Retina (tissue), 1 donor: ENCODE results near the gene TRIM27.
"Not testable (repeated sequence)": the region's sequence is repeated elsewhere in the genome, so short reads cannot be mapped to it uniquely, and the experiment has no call there.

Experiments
- DNase-seq: peaks from one replicate; pipeline ENCODE4 v3.0.0-alpha.2; 2016

Gene TRIM27

DNA sequence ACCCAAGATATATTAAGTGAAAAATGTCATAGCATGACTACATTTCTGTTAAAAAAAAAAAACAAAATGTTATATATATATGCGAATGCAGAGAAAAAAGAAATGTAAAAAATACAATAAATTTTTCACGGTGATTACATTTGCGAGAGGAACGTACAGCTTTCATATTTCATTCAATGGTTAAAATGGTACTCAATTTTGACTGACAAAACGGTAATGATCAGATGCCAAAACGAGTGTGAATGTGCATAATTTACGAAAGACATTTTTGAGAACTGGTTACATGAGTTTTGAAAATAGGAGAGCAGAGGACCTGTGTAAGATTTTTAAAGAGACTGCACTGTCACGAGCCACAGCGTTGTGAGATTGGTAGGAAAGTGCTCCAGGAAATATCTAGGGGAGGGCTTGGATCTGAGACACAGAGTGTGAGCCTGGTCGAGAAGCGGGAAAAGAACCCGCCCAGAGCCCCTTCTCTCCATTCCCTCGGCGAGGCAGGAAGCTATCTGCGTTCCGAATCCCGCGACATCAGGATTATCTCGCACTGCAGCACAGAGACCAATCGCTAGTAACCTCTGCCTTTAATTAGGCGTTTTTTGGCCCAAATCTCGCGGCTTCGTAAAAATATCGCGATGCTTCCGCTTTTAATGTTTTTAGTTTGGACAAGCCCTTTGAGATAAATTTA lies 28.5 kb downstream of the TRIM27 start:
- DNase-seq, result peak; percentile 96

DNA sequence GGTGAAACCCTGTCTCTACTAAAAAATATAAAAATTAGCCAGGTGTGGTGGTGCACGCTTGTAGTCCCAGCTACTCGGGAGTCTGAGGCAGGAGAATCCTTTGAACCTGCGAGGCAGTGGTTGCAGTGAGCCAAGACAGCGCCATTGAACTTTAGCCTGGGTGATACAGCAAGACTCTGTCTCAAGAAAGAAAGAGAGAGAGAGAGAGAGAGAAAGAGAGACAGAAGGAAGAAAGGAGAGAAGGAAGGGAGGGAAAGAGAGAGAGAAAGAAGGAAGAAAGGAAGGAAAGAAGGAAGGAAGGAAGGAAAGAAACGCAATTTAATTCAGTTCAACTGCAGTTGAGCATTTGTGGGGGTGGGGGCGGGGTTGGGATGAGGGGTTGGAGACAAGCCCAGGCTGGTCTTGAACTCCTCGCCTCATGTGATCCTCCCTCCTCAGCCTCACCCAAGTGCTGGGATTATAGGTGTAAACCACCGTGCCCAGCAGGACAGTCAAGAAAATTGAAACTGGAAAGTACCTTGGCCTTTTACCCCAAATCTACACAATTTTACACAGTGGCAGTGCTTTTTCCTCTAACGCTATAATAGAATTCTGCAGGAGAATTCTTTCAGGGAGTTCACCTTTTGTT lies 30.5 kb downstream of the TRIM27 start:
- no peak for DNase-seq

DNA sequence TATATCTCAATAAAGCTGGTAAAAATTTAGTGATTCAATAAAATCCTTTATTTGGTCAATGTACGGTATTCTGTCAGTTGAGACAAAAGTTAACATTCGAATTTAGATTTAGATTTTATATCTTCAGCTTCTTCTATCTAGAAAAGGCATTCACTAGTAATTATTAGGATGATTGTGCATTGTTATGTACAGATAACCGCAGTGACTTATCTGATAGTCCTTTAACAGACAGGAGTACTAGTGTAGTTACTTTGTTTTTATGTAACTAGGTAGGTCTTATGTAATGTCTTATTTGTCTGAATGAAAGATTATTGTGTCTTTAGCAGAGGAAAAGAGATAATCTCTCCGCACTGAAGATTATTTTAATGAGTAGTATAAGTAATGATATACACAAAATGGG lies 31.3 kb downstream of the TRIM27 start:
- DNase-seq, result no peak

DNA sequence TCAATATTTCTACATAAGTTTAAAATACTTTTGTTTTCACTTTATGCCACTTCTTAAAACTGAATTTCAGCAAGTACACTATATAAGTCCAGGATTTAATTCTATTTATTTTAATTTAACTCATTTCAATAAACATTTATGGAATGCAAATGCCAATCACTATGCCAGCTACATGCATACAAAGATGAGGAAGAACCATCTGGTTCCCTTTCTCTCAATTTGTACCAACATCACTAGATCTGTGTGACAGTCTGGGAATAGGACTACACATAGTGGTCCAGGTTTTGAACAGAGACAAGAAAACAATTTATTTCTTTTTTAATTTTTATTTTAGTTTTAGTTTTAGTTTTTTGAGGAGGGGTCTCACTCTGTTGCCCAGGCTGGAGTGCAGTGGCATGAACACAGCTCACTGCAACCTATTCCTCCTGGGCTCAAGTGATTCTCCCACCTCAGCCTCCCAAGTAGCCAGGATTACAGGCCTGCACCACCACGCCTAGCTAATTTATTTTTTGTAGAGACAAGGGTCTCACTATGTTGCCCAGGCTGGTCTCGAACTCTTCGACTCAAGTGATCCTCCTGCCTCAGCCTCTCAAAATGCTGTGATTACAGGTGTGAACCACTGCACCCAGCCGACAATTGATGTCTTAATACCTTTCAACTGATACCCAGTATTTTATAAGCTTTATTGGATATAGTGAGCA lies 35.8 kb downstream of the TRIM27 start:
- no peak for DNase-seq

DNA sequence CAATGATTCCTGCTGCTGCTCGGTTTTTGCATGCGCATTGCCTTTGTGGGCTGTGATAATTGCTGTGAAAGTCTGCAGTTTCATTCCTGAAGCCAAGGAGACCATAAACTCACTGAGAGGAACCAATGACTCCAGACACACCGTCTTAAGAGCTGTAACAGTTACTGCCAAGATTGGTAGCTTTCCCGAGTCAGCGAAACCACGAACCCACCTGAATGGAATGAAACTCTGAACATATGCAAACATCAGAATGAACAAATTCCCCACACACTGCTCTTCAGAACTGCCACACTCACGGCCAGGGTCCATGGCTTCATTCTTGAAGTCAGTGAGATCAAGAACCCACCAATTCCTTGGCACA lies 37.7 kb downstream of the TRIM27 start:
- no peak for DNase-seq

DNA sequence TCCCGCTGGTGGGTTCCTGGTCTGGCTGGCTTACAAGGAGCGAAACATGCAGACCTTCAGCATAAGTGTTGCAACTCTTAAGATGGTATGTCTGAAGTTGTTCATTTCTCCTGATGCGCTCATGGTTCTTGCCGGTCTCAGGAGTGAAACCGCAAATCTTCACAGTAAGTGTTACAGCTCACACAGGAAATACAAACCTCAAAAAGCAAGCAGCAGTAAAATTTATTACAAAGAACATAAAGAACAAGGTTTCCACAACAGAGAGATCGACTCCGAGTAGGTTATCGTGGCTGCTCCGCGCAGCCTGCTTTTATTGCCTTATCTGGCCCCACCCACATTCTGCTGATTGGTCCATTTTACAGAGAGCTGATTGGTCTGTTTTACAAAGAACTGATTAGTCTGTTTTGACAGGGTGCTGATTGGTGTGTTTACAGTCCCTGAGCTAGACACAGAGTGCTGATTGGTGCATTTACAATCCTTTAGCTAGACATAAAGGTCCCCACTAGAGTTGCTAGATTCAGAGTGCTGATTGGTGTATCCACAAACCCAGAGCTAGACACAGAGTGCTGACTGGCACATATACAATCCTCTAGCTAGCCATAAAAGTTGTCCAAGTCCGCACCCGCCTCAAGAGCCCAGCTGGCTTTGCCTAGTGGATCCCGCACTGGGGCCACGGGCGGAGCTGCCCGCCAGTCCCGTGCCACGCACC lies 39.2 kb downstream of the TRIM27 start:
- peak; percentile 23 for DNase-seq

DNA sequence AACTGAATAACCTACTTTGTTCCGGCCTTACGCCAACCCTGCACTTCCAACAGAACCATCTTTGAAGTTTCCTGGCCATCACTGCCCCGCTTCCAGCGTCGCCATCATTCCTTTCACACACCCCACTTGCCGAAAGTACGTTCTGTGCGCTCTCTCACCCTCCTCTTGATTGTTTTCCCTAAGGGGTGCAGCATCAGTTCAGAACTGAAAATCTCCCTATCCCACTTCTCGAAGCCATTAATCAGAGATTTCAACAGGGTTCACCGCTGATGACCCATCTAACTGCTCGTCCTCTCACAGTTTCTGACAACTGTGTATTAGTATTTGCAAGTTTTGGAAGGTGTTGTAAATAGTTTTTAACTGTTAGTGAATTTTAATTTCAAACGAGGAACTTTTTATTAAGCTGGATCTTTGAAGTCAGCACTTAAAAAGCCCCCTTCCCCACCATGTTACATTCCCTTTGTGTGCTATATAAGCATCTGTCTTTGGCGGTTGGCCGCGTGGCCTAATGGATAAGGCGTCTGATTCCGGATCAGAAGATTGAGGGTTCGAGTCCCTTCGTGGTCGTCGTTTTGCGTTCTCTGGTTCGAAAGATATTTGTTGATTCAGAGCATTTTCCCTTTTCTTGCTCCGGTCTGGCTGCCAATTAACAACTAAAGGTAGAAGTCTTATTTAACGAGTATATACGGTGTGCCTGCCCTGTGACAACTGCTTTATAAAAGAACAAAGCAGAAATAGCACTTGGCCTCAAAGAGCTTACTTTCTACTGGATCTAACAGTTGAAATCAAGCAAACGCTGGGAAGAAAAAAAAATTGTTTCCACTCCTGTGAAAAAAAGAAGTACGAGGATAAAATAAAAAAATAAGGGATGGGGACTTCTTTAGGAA lies 42.6 kb downstream of the TRIM27 start:
- DNase-seq, result peak; percentile 91

DNA sequence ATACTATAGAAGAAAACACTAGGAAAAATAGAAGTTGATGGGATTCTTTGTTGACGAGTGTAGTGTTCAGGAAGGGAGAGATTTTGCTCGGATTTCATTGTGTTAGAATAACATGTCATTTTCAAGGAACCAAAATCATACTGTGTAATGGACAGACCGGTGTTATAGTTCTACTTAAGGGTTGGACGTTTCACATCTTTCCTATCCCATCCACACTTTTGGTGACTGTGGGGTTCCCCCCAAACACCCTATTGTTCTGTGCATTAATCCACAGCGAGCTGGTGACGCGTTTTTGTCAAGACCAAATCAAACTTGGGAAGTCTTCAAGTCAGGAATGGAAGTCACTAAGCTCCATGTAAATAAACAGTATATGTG lies 43.3 kb downstream of the TRIM27 start:
- no peak for DNase-seq

DNA sequence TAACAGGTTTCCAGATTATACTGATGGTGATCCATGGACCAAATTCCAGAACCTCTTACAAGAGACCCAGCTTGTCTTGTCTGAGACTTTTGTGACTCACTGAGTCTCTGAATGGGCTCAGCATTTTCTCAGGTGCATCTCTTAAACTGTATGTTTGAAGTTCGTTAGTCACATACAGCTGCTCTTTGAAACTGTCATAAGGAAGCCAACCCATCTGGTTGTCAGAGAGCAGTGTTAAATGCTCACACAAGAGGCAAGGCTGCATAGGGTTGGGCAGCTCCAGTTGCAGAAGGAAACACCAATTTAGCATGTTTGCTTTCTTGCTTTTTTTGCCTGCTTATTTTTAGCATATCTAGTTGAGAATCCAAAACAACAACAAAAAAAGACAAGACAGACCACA lies 47.1 kb downstream of the TRIM27 start:
- no peak for DNase-seq

DNA sequence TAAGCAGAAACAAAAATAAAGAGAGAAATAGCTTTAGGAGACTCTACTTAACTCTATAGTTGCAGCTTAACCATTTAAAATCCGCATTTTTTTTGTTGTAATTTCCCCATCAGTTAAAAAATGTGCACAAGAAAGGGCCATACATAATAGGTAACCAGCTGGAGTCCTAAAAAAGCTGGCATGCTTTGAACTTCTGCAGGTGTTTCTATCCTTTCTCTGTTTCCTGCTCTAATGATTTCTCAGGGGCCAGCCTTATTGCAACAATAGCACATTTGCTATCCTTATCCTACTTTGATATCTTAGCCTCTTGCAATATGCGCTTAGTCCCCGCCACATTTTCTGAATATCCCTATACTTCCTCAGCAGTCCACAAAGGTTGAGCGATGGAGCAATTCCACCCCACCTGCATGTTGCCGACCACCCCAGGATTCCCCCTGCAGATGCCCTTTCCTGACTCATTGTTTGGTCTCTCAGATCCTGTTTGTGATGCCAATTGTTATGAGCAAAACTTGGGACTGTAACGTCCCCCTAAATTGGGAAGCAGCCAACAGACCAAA lies 48.5 kb downstream of the TRIM27 start:
- DNase-seq, result no peak

DNA sequence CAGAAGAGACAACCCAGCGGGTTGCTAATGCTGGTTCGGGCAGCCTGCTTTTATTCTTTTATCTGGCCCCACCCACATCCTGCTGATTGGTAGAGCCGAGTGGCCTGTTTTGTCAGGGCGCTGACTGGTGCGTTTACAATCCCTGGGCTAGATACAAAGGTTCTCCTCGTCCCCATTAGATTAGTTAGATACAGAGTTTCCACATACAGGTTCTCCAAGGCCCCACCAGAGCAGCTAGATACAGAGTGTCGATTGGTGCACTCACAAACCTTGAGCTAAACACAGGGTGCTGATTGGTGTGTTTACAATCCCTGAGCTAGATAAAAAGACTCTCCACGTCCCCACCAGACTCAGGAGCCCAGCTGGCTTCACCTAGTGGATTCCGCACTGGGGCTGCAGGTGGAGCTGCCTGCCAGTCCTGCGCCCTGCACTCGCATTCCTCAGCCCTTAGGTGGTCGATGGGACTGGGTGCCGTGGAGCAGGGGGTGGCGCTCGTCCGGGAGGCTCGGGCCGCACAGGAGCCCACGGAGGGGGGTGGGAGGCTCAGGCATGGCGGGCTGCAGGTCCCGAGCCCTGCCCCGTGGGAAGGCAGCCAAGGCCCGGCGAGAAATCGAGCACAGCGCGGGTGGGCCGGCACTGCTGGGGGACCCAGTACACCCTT lies 51.5 kb downstream of the TRIM27 start:
- not testable (repeated sequence) for DNase-seq

DNA sequence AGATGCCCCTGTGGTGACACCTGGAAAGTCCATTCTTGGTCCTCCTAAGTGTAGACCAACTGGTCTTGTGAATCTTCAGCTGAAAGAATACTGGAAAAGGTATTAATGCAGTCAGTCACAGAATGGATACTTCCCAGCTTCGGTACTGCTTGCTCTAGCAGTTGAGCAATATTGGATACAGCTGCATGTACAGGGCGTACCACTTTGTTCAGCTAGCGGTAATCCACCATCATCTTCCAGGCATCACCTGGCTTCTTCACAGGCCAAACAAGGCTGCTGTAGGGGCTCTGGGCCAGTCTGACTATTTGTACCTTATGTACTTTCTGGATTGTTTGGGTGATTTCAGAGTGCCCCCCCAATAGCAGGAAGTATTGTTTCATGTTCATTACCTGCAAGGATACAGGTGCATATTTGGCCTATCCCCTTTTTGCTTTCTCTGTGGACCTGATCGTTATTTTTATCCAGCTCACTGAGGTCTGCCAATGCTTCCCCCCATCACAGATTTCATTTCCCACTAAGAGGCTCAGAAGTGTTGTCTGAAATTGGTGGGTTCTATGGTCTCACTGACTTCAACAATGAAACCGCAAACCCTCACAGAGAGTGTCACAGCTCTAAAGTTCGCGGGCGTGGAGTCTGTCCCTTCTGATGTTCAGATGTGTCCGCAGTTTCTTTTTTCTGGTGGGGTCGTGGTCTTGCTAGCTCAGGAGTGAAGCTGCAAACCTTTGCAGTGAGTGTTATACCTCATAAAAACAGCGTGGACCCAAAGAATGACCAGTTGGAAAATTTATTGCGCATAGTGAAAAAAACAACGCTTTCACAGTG lies 52.2 kb downstream of the TRIM27 start:
- no peak for DNase-seq

DNA sequence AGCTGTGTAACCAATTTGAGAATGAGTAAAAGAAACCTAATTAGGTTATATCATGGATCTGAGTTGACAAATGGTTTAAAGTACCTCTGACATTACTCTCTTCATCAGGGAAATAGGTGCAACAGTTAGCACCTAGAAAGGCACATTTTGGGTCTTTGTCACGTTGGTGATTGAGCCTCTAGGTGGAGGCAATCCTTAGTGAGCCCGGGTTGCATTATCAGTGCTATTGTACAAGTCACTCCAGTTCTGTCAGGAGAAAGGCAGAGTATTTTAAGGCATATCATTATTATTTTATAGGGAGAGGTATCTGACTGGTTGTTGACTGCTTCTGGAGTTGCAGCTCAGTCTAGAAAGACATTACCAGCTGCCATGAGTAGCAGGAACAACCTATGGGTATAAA lies 54.9 kb downstream of the TRIM27 start:
- no peak for DNase-seq

DNA sequence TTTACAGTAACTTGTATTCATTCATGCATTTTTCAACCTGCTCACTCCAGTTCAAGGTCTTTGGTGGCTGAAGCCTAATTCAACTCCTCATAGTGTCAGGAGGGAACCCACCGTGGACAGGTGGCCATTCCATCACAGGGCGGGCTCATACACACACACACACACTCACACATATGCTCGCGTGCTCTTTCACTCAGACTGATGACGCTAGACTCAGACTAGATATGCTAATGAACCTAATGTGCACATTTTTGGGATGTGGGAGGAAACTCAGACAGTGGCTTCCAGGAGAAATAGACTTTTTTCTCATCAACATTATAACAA lies 56.7 kb downstream of the TRIM27 start:
- DNase-seq, result no peak

DNA sequence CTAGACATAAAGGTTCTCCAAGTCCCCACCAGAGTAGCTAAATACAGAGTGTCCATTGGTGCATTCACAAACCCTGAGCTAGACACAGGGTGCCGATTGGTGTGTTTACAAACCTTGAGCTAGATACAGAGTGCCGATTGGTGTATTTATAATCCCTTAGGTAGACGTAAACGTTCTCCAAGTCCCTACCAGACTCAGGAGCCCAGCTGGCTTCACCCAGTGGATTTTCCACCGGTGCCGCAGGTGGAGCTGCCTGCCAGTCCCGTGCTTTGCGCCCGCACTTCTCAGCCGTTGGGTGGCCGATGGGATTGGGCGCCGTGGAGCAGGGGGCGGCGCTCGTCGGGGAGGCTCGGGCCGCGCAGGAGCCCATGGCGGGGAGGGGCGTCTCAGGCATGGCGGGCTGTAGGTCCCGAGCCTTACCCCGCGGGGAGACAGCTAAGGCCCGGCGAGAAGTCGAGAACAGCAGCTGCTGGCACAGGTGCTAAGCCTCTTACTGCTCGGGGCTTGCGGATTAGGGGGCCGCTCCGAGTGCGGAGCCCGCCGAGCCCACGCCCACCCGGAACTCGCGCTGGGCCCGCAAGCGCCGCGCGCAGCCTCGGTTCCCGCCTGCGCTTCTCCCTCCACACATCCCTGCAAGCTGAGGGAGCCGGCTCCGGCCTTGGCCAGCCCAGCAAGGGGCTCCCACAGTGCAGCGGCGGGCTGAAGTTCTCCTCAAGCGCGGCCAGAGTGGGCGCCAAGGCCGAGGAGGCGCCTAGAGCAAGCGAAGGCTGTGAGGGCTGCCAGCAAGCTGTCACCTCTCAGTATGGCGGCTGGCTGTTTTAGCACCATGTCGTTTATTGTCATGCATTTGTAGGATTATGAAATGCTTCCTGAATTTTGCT lies 57.3 kb downstream of the TRIM27 start:
- DNase-seq, result peak; percentile 96

DNA sequence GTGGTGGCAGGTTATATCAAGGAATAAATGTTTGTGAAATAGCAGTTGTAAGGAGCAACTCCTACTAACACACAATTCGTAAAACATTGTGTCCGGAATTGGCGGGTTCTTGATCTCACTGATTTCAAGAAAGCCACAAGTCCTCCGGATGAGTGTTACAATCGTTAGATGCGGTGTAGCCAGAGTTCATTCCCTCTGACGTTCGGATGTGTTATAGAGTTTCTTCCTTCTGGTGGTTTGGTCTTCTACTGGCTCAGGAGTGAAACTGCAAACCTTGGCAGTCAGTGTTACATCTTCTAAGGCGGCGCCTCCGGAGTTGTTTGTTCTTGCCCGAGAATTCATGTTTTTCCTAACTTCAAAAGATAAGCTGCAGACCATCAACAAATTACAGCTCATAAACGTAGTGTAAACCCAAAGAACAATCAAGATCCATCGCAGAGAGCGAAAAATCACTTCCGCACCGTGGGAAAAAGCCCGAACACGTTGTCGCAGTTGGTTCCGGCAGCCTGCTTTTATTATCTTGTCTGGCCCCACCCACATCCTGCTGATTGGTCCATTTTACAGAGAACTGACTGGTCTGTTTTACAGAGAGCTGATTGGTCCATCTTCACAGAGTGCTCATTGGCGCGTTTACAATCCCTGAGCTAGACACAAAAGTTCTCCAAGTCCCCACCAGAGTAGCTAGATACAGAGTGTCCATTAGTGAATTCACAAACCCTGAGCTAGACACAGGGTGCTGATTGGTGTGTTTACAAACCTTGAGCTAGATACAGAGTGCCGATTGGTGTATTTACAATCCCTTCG lies 58.2 kb downstream of the TRIM27 start:
- peak; percentile 42 for DNase-seq

DNA sequence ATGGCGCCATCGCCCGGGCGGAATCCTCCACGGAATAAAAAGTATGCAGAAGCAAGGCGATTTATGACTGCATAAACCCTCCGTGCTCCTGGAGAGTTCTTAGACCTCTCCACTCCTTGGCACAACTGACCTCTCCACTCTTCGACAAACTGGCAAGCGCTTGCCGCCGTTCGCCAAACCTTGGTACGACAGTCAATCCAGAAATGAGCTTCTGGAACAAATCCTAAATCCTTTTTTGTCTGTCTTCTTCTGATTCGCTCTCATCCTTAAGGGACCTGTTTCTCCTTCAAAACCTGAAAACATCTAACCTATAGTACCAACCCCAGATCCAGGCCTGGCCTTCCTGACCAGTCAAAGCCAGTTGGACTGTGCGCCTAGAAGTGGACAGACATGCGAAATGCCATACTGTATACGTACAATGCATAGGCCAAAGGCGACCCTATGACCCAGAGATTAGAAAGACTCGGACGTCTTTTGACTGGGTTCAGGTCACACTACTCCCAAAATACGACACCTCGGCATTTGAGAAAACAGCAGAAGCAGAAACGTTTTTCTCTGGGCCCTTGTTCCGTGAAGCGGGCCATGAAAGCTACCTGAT lies 59.4 kb downstream of the TRIM27 start:
- DNase-seq, result no peak

DNA sequence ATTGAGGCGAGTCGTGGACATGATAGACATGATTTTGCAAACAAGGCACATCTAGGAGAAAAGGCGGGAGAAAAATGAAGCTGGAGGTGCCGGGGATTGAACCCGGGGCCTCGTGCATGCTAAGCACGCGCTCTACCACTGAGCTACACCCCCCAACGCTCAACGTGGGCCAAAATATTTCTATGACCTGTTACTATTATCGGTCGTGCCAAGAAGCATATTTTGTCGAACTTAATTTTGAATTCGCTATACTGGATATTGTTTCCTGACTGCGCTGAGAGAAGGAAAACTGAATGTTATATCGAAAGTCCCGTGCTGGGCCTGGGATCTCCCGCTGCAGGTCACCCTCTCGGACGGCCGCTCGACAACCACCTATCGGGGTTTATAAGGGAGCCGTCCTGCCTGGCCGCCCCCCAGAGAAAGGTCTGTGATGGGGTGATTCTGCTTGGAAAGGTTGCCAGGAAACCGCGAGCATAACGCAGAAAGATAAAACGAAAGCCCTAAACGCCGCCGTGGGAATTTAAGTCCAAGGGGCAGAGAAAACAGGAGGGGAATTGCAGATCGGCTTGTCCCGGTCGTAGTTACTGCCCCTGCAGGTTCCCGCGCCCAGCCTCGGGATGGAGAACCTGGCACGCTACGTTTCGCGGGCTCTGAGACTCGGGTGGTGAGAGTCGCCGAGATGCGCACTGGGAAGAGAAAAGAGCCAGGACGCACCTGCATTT lies 60.0 kb downstream of the TRIM27 start:
- peak; percentile 94 for DNase-seq
